ENCODE data around the gene NAA15.

- TF ChIP-seq CTCF (IDR thresholded peaks at IDR 0.05; ENCODE audit: low read depth, low read length, poor library complexity, severe bottlenecking) (no peak), EZH2phosphoT487 (IDR thresholded peaks at IDR 0.05; ENCODE audit: borderline replicate concordance, low read length) (no peak)
Observed at GRCh38 chr4:139333046-139333445, 31.7 kb downstream of the NAA15 start.
